T-cell (primary cell): ENCODE measurements around the gene HDAC1. TPM values are rescaled to one million over a fixed set of nuclear protein-coding genes. Genes with fewer than 3 reads are reported as not detected.

Experiments used
- ATAC-seq, 4 experiments: fragments of 200-7000 bp in 3 of 4; fragments of 150-1000 bp in 1 of 4; cut with Tn5 transposase; replicated peaks in 1 of 4; 1 replicate in 3 of 4; 2 replicates in 1 of 4; pipeline ENCODE4 v1.10.0; 2021; ENCODE audit warnings: moderate library complexity in 3 of 4, mild to moderate bottlenecking in 2 of 4, moderate number of reproducible peaks in 1 of 4
- CTCF ChIA-PET, 2 donors: fragments of 300-600 bp; sonication (Branson Sonifier 250); formaldehyde crosslinking; loops; one replicate each; lab custom pipeline; 2022; ENCODE audit warnings: antibody characterized with exemption in 2 of 2; lab: Charles Lee
- POLR2A ChIA-PET, 2 donors: fragments of 300-600 bp; sonication (Branson Sonifier 250); formaldehyde crosslinking; loops; one replicate each; lab custom pipeline; 2022; ENCODE audit warnings: antibody characterized with exemption in 2 of 2; lab: Charles Lee
- DNase-seq, 35 experiments: peaks; one replicate each; pipeline versions ENCODE4 v3.0.0 to v3.0.0-alpha.2; 2013 to 2023
- H3K27ac ChIP-seq: one replicate; pipeline ENCODE4 v1.5.1; 2013; ENCODE audit warnings: low read length
- H3K27me3 ChIP-seq, 2 experiments: replicated peaks in 1 of 2; 1 replicate in 1 of 2; 2 replicates in 1 of 2; pipeline versions ENCODE4 v1.6.1 to v1.7.0; 2013; ENCODE audit warnings: low read length in 1 of 2, mixed read lengths in 1 of 2; ENCODE audit not compliant: control insufficient read depth in 2 of 2, insufficient read depth in 2 of 2; ENCODE audit errors: extremely low read depth in 1 of 2
- H3K36me3 ChIP-seq, 2 donors: 1 replicate in 1 of 2; 2 replicates in 1 of 2; pipeline versions ENCODE4 v1.6.1 to v1.7.0; 2013; ENCODE audit warnings: low read length in 1 of 2; ENCODE audit not compliant: control insufficient read depth in 2 of 2, insufficient read depth in 1 of 2; ENCODE audit errors: extremely low read depth in 1 of 2
- H3K4me1 ChIP-seq, 2 experiments: 1 replicate in 1 of 2; 2 replicates in 1 of 2; pipeline versions ENCODE4 v1.6.1 to v1.7.0; 2013; ENCODE audit warnings: low read length in 2 of 2, mixed read lengths in 1 of 2; ENCODE audit not compliant: insufficient read depth in 2 of 2, control insufficient read depth in 1 of 2; ENCODE audit errors: extremely low read depth in 1 of 2
- H3K4me3 ChIP-seq, 2 donors: 1 replicate in 1 of 2; 2 replicates in 1 of 2; pipeline versions ENCODE4 v1.5.1 to v1.7.0; 2013; ENCODE audit warnings: mild to moderate bottlenecking in 2 of 2, low read length in 1 of 2, moderate library complexity in 1 of 2; ENCODE audit not compliant: control insufficient read depth in 1 of 2; ENCODE audit errors: extremely low read depth in 1 of 2
- H3K9me3 ChIP-seq: 2 replicates; pipeline ENCODE4 v1.7.0; 2013
- H3K27ac Mint-ChIP-seq, 2 donors: one replicate each; pipeline ENCODE4 v1.8.0; 2020 to 2021; ENCODE audit warnings: mild to moderate bottlenecking in 2 of 2, mixed read lengths in 2 of 2
- H3K27me3 Mint-ChIP-seq, 2 donors: one replicate each; pipeline ENCODE4 v1.8.0; 2021 to 2022; ENCODE audit warnings: mixed read lengths in 2 of 2
- H3K36me3 Mint-ChIP-seq: one replicate; pipeline ENCODE4 v1.8.0; 2021; ENCODE audit warnings: mixed read lengths
- H3K4me1 Mint-ChIP-seq, 3 donors: one replicate each; pipeline ENCODE4 v1.8.0; 2020 to 2022; ENCODE audit warnings: mixed read lengths in 3 of 3, mild to moderate bottlenecking in 1 of 3
- H3K4me3 Mint-ChIP-seq, 3 donors: one replicate each; pipeline ENCODE4 v1.8.0; 2020 to 2022; ENCODE audit warnings: mild to moderate bottlenecking in 3 of 3, mixed read lengths in 3 of 3, moderate library complexity in 3 of 3
- H3K9me3 Mint-ChIP-seq, 3 donors: one replicate each; pipeline ENCODE4 v1.8.0; 2020 to 2022; ENCODE audit warnings: mixed read lengths in 3 of 3
- WGBS: methylation state at CpG from one replicate; pipeline ENCODE4 v1.1.5; 2013; ENCODE audit warnings: missing lambda C conversion rate; ENCODE audit not compliant: insufficient coverage; 5-methylcytosine and 5-hydroxymethylcytosine counted together
- total RNA-seq, 35 experiments: library from RNA in 6 of 35; stranded (reverse) in 6 of 35; fragments of 120-200 nt in 1 of 35; gene quantifications; one replicate each; pipeline versions ENCODE4 v1.2.1 to v1.2.4 and lab custom pipeline; 2013 to 2026

HDAC1 gene
- total RNA-seq, 5 donors from 2014 or later (not counting 1 experiment from before 2014, with no cell fraction given) = 117 to 153 (median 142) TPM

GRCh38 chr1:32350785-32351398, 59.0 kb downstream of the HDAC1 start:
- Histone ChIP-seq H3K4me1 (peaks cover 6 to 39% of the 10 kb centered on the region in 2 experiments), H3K4me3 (peak overlapping the region; percentile 52 to 64), H3K27me3 (peaks cover 0 to 3% of the 10 kb centered on the region in 2 experiments), H3K27ac (peak overlapping the region; percentile 42), H3K9me3 (no peaks in the 10 kb centered on the region), H3K36me3 (peaks cover 0 to 4% of the 10 kb centered on the region in 2 donors)
- peak overlapping the region; percentile 80 to 87 for H3K27ac Mint-ChIP-seq
- no peaks in the 10 kb centered on the region for H3K9me3 Mint-ChIP-seq
- peak overlapping the region; percentile 70 to 80 (median 78) for H3K4me3 Mint-ChIP-seq
- ChIA-PET POLR2A (no interaction called here), CTCF (interaction anchor here in 1 of 2 donors (1.0 to 1.4 kb wide), 2 partner anchors 15 to 43 kb away, joined by 3 to 5 read pairs; partner anchors contain the start of genes BSDC1 and MARCKSL1)
- 42% methylated on average over 13 of the region's 28 CpGs for WGBS
- no peaks in the 10 kb centered on the region for H3K36me3 Mint-ChIP-seq
- peak; percentile 64 to 77 (median 69) for ATAC-seq
- peak in 13 of 35 experiments; percentile 57 to 83 (median 74) for DNase-seq
- H3K4me1 Mint-ChIP-seq = peaks cover 44 to 67% (median 57%) of the 10 kb centered on the region in 3 donors
- H3K27me3 Mint-ChIP-seq = no peaks in the 10 kb centered on the region

DNA sequence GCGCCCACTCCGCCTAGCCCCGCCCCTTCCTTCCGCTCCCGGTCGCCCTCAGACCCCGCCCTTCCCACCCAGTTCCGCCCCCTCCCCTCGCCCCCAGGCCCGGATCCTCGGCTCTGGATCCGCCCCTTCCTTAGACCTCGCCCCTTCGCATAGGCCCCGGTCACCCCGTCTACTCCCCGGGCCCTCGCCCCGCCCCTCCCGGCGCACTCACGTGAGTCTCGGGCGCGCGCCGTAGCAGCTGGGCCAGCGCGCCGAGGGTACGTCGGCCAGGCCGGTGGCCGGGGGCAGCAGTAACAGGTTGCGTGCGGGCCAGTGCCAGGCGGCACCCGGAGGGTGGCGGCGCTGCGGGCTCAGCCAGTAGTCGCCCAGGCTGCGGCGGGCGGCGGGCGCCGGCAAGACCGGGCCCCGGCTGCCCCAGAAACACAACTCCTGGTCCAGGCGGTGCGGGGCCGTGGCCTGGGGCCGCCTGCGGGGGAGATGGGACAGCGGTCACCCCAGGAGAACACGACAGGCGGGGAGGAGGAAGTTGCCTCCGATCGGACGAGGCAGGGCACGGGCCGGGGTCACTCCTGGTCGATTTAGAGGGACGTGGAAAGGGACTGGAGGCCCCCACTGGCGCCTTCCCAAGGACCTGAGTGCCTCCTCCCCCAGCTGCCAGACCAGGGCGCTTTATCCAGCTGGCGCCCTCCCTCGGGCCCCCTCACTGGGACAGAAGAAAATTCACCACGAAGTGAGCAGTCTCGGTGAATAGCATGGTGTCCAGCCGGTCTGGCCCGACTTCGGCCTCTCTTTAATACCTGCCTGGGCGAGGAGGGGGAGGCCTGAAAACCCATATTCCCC, 59.7 kb downstream of the HDAC1 start:
- POLR2A ChIA-PET = no interaction called here
- ATAC-seq = peak; percentile 94 to 95 (median 94)
- Mint-ChIP-seq H3K4me3 (peak overlapping the region; percentile 70 to 80 (median 78)), H3K9me3 (no peaks in the 10 kb centered on the region), H3K27ac (peak overlapping the region; percentile 80 to 87), H3K36me3 (no peaks in the 10 kb centered on the region), H3K4me1 (peaks cover 36 to 62% (median 49%) of the 10 kb centered on the region in 3 donors), H3K27me3 (no peaks in the 10 kb centered on the region)
- no peaks in the 10 kb centered on the region for H3K27me3 ChIP-seq
- H3K4me1 ChIP-seq = peaks cover 6 to 35% of the 10 kb centered on the region in 2 experiments
- H3K36me3 ChIP-seq = peaks cover 0 to 4% of the 10 kb centered on the region in 2 donors
- 5% methylated on average over 56 of the region's 75 CpGs for WGBS
- DNase-seq = peak in 34 of 35 experiments; percentile 75 to 96 (median 89)
- H3K27ac ChIP-seq = peak overlapping the region; percentile 67
- H3K4me3 ChIP-seq = peak overlapping the region; percentile 58 to 64
- CTCF ChIA-PET = interaction anchor here in 1 of 2 donors (1.4 kb wide), 1 partner anchor 42 kb away, joined by 5 read pairs; the partner anchor contains the start of gene BSDC1
- no peaks in the 10 kb centered on the region for H3K9me3 ChIP-seq

DNA sequence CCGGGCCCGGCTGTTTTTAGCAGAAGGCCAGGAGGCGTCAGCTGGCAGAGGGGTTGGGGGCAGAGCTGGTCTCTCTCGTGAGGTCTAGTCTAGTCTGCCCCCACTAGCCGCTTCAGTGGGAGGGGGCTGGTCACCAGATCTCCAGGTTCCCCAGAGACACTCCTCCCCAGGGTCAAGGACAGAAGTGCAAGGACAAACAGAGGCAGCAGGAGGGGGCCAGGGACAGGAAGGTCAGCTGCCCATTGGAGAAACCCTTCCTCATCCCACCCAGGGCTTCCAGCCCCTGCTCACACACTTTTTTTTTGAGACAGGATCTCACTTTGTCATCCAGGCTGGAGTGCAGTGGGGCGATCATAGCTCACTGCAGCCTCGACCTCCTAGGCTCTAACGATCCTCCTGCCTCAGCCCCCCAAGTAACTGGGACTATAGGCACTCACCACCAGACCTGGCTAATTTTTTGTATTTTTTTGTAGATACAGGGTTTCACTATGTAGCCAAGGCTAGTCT, 60.4 kb downstream of the HDAC1 start:
- DNase-seq (no peak), ATAC-seq (no peak)
- H3K9me3 Mint-ChIP-seq = no peaks in the 10 kb centered on the region
- POLR2A ChIA-PET = interaction anchor here in 1 of 2 donors (0.6 to 1.0 kb wide), 2 partner anchors 33 to 107 kb away, joined by 4 read pairs; no protein-coding TSS in a partner anchor
- CTCF ChIA-PET = interaction anchor here in 1 of 2 donors (0.9 kb wide), 1 partner anchor 8 kb away, joined by 3 read pairs; no protein-coding TSS in a partner anchor
- H3K27me3 ChIP-seq = no peaks in the 10 kb centered on the region
- WGBS = 100% methylated on average over 1 of the region's 8 CpGs
- peak overlapping the region; percentile 23 to 75 for H3K27ac Mint-ChIP-seq
- H3K9me3 ChIP-seq = no peaks in the 10 kb centered on the region
- no peaks in the 10 kb centered on the region for H3K36me3 Mint-ChIP-seq
- H3K4me3 Mint-ChIP-seq = peak overlapping the region; percentile 70 to 80 (median 78)
- H3K27ac ChIP-seq = peak overlapping the region; percentile 67
- H3K4me1 Mint-ChIP-seq = peaks cover 34 to 63% (median 47%) of the 10 kb centered on the region in 3 donors
- peaks cover 0 to 4% of the 10 kb centered on the region in 2 donors for H3K36me3 ChIP-seq
- H3K4me1 ChIP-seq = peaks cover 6 to 35% of the 10 kb centered on the region in 2 experiments
- H3K27me3 Mint-ChIP-seq = no peaks in the 10 kb centered on the region
- H3K4me3 ChIP-seq = peak overlapping the region; percentile 58 to 64

DNA sequence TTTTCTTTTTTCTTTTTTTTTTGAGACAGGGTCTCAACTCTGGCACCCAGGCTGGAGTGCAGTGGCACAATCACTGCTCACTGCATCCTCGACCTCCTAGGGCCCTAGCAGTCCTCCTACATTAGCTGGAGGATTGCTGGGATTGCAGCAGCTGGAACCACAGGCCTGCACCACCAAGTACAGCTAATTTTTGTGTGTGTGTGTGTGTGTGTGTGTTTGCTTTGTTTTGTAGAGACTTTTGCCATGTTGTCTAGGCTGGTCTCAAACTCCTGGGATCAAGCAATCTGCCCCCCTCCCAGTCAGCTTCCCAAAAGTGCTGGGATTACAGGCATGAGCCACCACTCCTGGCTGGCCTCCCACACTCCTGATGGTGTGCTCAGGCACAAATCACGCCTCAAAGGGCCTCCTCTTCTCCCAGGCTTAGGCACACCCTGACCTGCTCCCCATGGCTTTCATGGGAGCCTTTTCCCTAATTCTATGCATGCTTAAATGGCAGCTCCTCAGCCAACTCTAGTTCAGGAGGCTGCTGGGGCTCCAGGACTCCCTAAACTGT, 61.0 kb downstream of the HDAC1 start:
- Histone ChIP-seq H3K27me3 (no peaks in the 10 kb centered on the region), H3K4me3 (no peak overlapping the region), H3K9me3 (no peaks in the 10 kb centered on the region), H3K27ac (no peak overlapping the region), H3K36me3 (peaks cover 0 to 4% of the 10 kb centered on the region in 2 donors), H3K4me1 (peaks cover 6 to 35% of the 10 kb centered on the region in 2 experiments)
- no peaks in the 10 kb centered on the region for H3K36me3 Mint-ChIP-seq
- H3K27me3 Mint-ChIP-seq = no peaks in the 10 kb centered on the region
- POLR2A ChIA-PET = interaction anchor here in 1 of 2 donors (0.5 to 1.0 kb wide), 3 partner anchors 10 to 108 kb away, joined by 3 to 4 read pairs (median 4); no protein-coding TSS in a partner anchor
- ATAC-seq = no peak
- H3K4me1 Mint-ChIP-seq = peaks cover 34 to 63% (median 45%) of the 10 kb centered on the region in 3 donors
- no peaks in the 10 kb centered on the region for H3K9me3 Mint-ChIP-seq
- no peak for DNase-seq
- H3K4me3 Mint-ChIP-seq = peak overlapping the region; percentile 1 to 78 (median 70)
- 100% methylated on average over 2 of the region's 2 CpGs for WGBS
- peak overlapping the region; percentile 67 to 75 for H3K27ac Mint-ChIP-seq
- CTCF ChIA-PET = interaction anchor here (0.5 to 0.9 kb wide), 2 partner anchors 9 to 116 kb away, joined by 3 to 4 read pairs; no protein-coding TSS in a partner anchor

DNA sequence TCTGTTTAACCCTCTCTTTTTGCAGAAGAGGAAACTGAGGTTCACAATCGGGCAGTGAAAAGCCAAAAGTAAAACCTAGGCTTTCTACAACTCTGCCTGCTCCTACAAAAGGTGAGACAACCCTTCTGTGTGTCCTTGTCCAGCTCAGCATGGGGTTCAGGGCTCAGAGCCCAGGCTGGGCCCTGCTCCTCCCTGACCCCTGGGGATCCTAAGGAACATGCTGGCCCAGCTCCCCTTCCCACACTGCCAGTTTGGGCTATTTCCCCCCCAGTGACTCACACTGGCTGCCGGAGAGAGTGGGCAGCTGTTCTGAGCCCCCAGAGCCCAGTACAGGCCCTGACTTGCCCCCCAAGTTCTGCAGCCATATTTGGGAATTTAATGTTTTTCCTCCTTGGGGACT, 61.5 kb downstream of the HDAC1 start:
- POLR2A ChIA-PET = interaction anchor here in 1 of 2 donors (0.5 kb wide), 1 partner anchor 11 kb away, joined by 3 read pairs; no protein-coding TSS in a partner anchor
- ATAC-seq (no peak), DNase-seq (no peak)
- Histone ChIP-seq H3K36me3 (peaks cover 0 to 4% of the 10 kb centered on the region in 2 donors), H3K9me3 (no peaks in the 10 kb centered on the region), H3K27me3 (no peaks in the 10 kb centered on the region), H3K4me3 (no peak overlapping the region), H3K27ac (no peak overlapping the region), H3K4me1 (peaks cover 6 to 32% of the 10 kb centered on the region in 2 experiments)
- H3K27me3 Mint-ChIP-seq = no peaks in the 10 kb centered on the region
- H3K36me3 Mint-ChIP-seq = no peaks in the 10 kb centered on the region
- H3K27ac Mint-ChIP-seq = peak overlapping the region; percentile 67 to 75
- CTCF ChIA-PET = interaction anchor here in 1 of 2 donors (0.5 kb wide), 1 partner anchor 116 kb away, joined by 4 read pairs; no protein-coding TSS in a partner anchor
- WGBS = 90% methylated on average over 2 of the region's 2 CpGs
- peaks cover 34 to 60% (median 42%) of the 10 kb centered on the region in 3 donors for H3K4me1 Mint-ChIP-seq
- no peaks in the 10 kb centered on the region for H3K9me3 Mint-ChIP-seq
- peak overlapping the region; percentile 1 to 70 (median 53) for H3K4me3 Mint-ChIP-seq
